Mammary epithelial cell (primary cell): ENCODE results near the gene MAML3.

Experiments
- CTCF ChIP-seq, 2 donors: IDR thresholded peaks in 1 of 2; conservative IDR thresholded peaks in 1 of 2; 2 replicates each; pipeline ENCODE4 v1.5.1; 2011 to 2012; ENCODE audit warnings: inconsistent platforms in 2 of 2, low read length in 2 of 2, mild to moderate bottlenecking in 2 of 2, control low read depth in 1 of 2, low read depth in 1 of 2; ENCODE audit not compliant: insufficient read depth in 1 of 2; ENCODE audit errors: extremely low read depth in 1 of 2
- EZH2 ChIP-seq: IDR thresholded peaks from 2 replicates; pipeline ENCODE4 v1.6.1; 2012; ENCODE audit warnings: low read length, inconsistent platforms, borderline replicate concordance

GRCh38 chr4:139851639-139852038 lies 302.3 kb downstream of the MAML3 start:
- no peak for TF ChIP-seq CTCF (conservative IDR thresholded peaks at IDR 0.05 in 1 of 2, IDR thresholded peaks at IDR 0.05 in 1 of 2; ENCODE audit: extremely low read depth in 1 of 2, insufficient read depth in 1 of 2, low read depth in 1 of 2, low read length in 2 of 2)
- no peak for TF ChIP-seq EZH2
